Colonic mucosa (tissue), 4 donors: Measurements from ENCODE around the gene LRIG1. TPM values are rescaled to one million over a fixed set of nuclear protein-coding genes. Genes with fewer than 3 reads are reported as not detected.

ENCODE experiments used
- DNase-seq: peaks from one replicate; pipeline ENCODE4 v3.0.0-alpha.2; 2020
- H3K27ac ChIP-seq: fragments of 200-600 bp; one replicate; pipeline ENCODE4 v1.8.0; 2021
- H3K27me3 ChIP-seq: fragments of 200-600 bp; one replicate; pipeline ENCODE4 v1.8.0; 2021
- H3K36me3 ChIP-seq: fragments of 200-600 bp; one replicate; pipeline ENCODE4 v1.8.0; 2021
- H3K4me1 ChIP-seq: fragments of 200-600 bp; one replicate; pipeline ENCODE4 v1.8.0; 2021; ENCODE audit warnings: mild to moderate bottlenecking
- H3K4me3 ChIP-seq: fragments of 200-600 bp; one replicate; pipeline ENCODE4 v1.8.0; 2021
- H3K9ac ChIP-seq, 2 donors: one replicate each; pipeline ENCODE4 v1.7.0; 2013; ENCODE audit warnings: control low read depth in 2 of 2, low read depth in 2 of 2, low read length in 2 of 2
- H3K9me3 ChIP-seq: fragments of 200-600 bp; one replicate; pipeline ENCODE4 v1.8.0; 2021
- intact Hi-C: fragments of 100-400 bp; cut with DNase I; formaldehyde crosslinking; loops from one replicate; pipeline ENCODE4 v1.14.1; 2022
- total RNA-seq, 2 donors: library from RNA; stranded (reverse); fragmentation: NEBNext Ultra II Directional in 1 of 2; extraction: Animal tissue kit (Norgen Biotek cat#: 25700) in 1 of 2; gene quantifications; one replicate each; pipeline ENCODE4 v1.2.1, GENCODE V29; 2021
- TF ChIP-seq, protein P1 (sequence below): fragments of 200-600 bp; IDR thresholded peaks from one replicate; pipeline ENCODE4 v1.8.0; 2022; ENCODE audit warnings: antibody characterized with exemption, mild to moderate bottlenecking
- donor health status: healthy.
- donor health status: DM: no; HTN: no; CAD: no.
- donor health status: DM: no; HTN: no; CAD: no.

The LRIG1 gene
- total RNA-seq, 2 donors from 2014 or later: 43.9 to 57.5 TPM

DNA sequence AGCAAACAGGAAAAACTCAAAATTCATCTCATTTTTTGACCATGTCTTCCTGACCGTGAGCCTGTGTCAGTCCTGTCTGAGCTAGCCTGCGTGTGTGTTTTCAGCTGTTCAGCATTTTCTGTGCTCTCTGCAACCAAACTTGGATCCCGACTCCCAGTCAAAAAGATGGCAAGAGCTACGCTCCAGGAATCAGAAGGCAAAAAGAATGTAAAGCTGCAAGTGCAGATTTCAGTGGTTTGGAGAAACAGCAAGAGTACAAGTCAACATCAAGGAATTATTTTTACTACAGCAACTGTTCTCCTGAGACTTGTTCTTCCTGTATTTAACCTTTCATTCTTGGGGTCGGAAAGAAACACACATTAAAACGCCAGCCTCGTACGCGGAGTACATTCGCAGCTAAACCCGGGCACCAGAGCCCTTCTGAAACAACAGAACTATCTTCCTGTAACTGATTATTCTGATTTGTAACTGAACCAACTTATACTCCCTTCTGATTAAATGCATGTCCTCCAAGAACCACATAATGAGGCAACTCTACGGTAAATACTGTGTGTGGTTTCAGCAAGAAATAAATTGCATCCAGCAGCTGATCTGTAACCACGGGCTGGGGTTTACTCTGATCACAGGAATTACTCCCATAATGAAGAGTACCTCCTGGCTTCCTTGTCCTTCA, 107.4 kb downstream of the LRIG1 start:
- TF ChIP-seq, protein P1, sequence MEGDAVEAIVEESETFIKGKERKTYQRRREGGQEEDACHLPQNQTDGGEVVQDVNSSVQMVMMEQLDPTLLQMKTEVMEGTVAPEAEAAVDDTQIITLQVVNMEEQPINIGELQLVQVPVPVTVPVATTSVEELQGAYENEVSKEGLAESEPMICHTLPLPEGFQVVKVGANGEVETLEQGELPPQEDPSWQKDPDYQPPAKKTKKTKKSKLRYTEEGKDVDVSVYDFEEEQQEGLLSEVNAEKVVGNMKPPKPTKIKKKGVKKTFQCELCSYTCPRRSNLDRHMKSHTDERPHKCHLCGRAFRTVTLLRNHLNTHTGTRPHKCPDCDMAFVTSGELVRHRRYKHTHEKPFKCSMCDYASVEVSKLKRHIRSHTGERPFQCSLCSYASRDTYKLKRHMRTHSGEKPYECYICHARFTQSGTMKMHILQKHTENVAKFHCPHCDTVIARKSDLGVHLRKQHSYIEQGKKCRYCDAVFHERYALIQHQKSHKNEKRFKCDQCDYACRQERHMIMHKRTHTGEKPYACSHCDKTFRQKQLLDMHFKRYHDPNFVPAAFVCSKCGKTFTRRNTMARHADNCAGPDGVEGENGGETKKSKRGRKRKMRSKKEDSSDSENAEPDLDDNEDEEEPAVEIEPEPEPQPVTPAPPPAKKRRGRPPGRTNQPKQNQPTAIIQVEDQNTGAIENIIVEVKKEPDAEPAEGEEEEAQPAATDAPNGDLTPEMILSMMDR: no peak
- DNase-seq: no peak

DNA sequence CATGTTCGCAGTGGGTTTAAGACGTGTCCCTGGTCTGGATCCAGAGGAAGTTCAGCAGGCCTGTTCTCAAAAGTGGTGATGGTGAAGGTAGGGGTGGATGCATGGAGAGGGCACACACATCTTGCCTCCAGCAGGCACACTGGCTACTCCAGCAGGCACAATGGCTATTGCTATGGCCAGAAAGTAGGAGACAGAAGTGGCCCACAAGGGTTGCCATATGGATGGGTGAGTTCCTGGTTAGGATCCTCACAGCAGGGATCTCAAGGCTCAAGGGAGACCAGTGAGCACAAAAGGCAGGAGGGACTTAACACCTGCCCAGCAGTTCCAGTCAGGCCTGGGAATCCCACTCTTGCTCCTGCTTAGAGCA, 107.9 kb downstream of the LRIG1 start:
- Histone ChIP-seq H3K27ac (peak overlapping the region; percentile 15), H3K4me1 (no peaks in the 10 kb centered on the region), H3K9ac (no peak overlapping the region), H3K36me3 (peaks cover 8% of the 10 kb centered on the region), H3K4me3 (no peak overlapping the region), H3K27me3 (no peaks in the 10 kb centered on the region), H3K9me3 (no peaks in the 10 kb centered on the region)
- TF ChIP-seq, protein P1: no peak
- intact Hi-C loops: no loop called here
- DNase-seq: no peak

More for the DNA sequence above, 107.4 kb downstream of the LRIG1 start:
- H3K36me3 ChIP-seq: peaks cover 8% of the 10 kb centered on the region
- peak overlapping the region; percentile 15 for H3K27ac ChIP-seq
- no peaks in the 10 kb centered on the region for H3K4me1 ChIP-seq
- no peaks in the 10 kb centered on the region for H3K27me3 ChIP-seq
- H3K9ac ChIP-seq: no peak overlapping the region
- H3K9me3 ChIP-seq: no peaks in the 10 kb centered on the region
- H3K4me3 ChIP-seq: no peak overlapping the region
- intact Hi-C loops: no loop called here

DNA sequence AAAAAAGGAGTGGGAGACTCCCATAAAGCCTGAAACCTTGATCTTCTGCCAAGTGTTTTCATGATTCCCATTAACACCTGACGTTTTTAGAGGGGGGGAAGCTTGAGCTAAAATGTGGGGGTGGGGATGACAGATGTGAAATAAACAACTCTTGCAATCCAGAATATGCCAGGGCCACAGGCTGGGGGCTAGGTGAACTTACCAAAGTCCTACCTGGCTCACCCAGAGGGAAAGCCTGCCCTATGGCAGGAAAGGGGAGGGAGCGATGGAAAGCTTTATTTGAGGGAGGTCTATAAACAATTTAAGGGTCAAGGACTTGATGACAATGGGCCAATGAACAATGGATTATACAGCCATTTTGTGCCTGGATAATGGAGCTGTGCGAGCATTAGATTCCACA, 108.3 kb downstream of the LRIG1 start:
- H3K36me3 ChIP-seq: peaks cover 8% of the 10 kb centered on the region
- TF ChIP-seq, protein P1: no peak
- no peak for DNase-seq

DNA sequence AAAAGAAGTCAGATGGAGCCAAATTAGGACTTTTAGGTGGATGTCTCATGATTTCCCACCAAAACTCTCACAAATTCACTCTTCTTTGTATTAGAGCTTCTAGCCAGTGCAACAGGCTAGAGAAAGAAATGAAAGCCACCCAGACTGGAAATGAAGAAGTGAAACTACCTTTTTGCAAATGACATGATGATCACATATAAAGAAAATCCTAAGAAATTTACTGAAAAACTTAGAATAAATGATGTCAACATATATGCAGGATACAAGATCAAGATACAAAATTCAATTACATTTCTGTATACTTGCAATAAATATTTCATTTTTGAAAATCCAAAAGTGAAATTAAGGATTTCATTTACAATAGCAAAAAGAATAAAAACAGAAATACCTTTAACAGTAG, 110.8 kb downstream of the LRIG1 start:
- H3K36me3 ChIP-seq: no peaks in the 10 kb centered on the region
- no peak overlapping the region for H3K27ac ChIP-seq
- TF ChIP-seq, protein P1: no peak
- no peak overlapping the region for H3K4me3 ChIP-seq
- intact Hi-C loops: no loop called here
- H3K9ac ChIP-seq: no peak overlapping the region
- H3K4me1 ChIP-seq: no peaks in the 10 kb centered on the region
- no peaks in the 10 kb centered on the region for H3K9me3 ChIP-seq
- H3K27me3 ChIP-seq: no peaks in the 10 kb centered on the region
- DNase-seq: no peak

More for the DNA sequence above, 108.3 kb downstream of the LRIG1 start:
- no peak overlapping the region for H3K4me3 ChIP-seq
- intact Hi-C loops: no loop called here
- H3K9ac ChIP-seq: no peak overlapping the region
- H3K4me1 ChIP-seq: no peaks in the 10 kb centered on the region
- no peaks in the 10 kb centered on the region for H3K27me3 ChIP-seq
- no peak overlapping the region for H3K27ac ChIP-seq
- no peaks in the 10 kb centered on the region for H3K9me3 ChIP-seq

DNA sequence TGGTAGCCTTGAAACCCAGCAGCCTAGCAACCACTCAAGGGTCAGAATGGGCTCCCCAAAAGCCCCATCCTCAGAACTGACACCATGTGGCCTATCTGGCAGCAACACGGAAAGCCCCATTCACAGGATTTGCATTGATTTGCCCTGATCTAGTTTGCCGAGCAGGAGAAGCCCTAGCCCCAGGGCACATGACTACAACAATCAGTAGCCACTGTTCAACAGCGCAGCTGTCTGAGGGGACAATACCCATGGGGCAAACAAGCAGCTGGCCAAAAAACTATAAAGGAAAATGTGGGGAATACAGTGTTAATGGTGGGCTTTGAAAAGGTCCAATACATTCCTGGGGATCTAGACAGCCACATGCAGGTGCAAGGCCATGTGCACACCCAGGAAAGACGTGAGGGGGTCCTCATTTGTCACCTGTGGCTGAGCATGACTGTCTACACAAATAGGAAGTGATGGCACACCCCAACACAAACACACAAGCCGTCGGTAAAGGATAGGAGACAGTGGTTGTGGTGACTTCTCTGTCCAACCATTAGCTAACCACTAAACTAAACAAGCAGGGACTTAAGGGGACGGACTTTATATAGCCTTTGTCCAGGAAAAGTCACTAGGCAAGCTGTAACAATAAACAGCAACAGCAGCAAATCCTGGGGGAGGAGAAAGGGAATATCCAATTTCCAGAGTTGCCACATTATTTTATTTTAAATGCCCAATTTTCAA, 113.7 kb downstream of the LRIG1 start:
- TF ChIP-seq, protein P1: no peak
- intact Hi-C loops: no loop called here
- DNase-seq: peak; percentile 8
- Histone ChIP-seq H3K4me1 (no peaks in the 10 kb centered on the region), H3K27me3 (no peaks in the 10 kb centered on the region), H3K9ac (no peak overlapping the region), H3K4me3 (no peak overlapping the region), H3K27ac (no peak overlapping the region), H3K36me3 (peaks cover 11% of the 10 kb centered on the region), H3K9me3 (no peaks in the 10 kb centered on the region)
